Liver (tissue), 2 donors: Measurements from ENCODE around the gene KRTAP22-1.

ENCODE experiments used
- MAX ChIP-seq: IDR thresholded peaks from 2 replicates; pipeline ENCODE4 v1.6.1; 2016; ENCODE audit warnings: antibody characterized with exemption
- TF ChIP-seq, protein P1 (sequence below): fragments of 150-350 bp; IDR thresholded peaks from 2 replicates; pipeline ENCODE4 v1.5.1; 2017; ENCODE audit warnings: improper control_type of control experiment, low read depth, low read length; ENCODE audit not compliant: missing input control
- donor health status: healthy.

- TF ChIP-seq, protein P1, sequence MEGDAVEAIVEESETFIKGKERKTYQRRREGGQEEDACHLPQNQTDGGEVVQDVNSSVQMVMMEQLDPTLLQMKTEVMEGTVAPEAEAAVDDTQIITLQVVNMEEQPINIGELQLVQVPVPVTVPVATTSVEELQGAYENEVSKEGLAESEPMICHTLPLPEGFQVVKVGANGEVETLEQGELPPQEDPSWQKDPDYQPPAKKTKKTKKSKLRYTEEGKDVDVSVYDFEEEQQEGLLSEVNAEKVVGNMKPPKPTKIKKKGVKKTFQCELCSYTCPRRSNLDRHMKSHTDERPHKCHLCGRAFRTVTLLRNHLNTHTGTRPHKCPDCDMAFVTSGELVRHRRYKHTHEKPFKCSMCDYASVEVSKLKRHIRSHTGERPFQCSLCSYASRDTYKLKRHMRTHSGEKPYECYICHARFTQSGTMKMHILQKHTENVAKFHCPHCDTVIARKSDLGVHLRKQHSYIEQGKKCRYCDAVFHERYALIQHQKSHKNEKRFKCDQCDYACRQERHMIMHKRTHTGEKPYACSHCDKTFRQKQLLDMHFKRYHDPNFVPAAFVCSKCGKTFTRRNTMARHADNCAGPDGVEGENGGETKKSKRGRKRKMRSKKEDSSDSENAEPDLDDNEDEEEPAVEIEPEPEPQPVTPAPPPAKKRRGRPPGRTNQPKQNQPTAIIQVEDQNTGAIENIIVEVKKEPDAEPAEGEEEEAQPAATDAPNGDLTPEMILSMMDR, result no peak
- no peak for TF ChIP-seq MAX
Measured at GRCh38 chr21:30613836-30614235, 12.9 kb downstream of the KRTAP22-1 start, which contains the start of gene KRTAP6-1.
